NT2/D1 (cell line): ENCODE data around the gene MYBL2.

Source experiments
- DNase-seq: peaks from one replicate; pipeline ENCODE4 v3.0.0-alpha.2; 2011; ENCODE audit warnings: low read depth, low spot score
- H3K27me3 ChIP-seq: 2 replicates; pipeline ENCODE4 v1.6.0; 2011; ENCODE audit warnings: mild to moderate bottlenecking; ENCODE audit not compliant: insufficient read length, insufficient read depth
- H3K36me3 ChIP-seq: 2 replicates; pipeline ENCODE4 v1.6.1; 2011; ENCODE audit warnings: mild to moderate bottlenecking, low read length, mixed read lengths; ENCODE audit not compliant: insufficient read depth, insufficient read length
- H3K4me1 ChIP-seq: 2 replicates; pipeline ENCODE4 v1.5.1; 2011; ENCODE audit not compliant: insufficient read depth, insufficient read length
- H3K4me3 ChIP-seq: 2 replicates; pipeline ENCODE4 v1.5.1; 2011; ENCODE audit warnings: low read depth; ENCODE audit not compliant: insufficient read length
- H3K9ac ChIP-seq: 2 replicates; pipeline ENCODE4 v1.6.0; 2011; ENCODE audit warnings: low read depth; ENCODE audit not compliant: insufficient read length
- H3K9me3 ChIP-seq: 2 replicates; pipeline ENCODE4 v1.5.1; 2011; ENCODE audit warnings: mild to moderate bottlenecking, low read length; ENCODE audit not compliant: insufficient read depth
- SUZ12 ChIP-seq: IDR thresholded peaks from 2 replicates; pipeline ENCODE4 v1.6.1; 2011; ENCODE audit not compliant: insufficient read length, insufficient read depth; ENCODE audit errors: extremely low read depth
- YY1 ChIP-seq: IDR thresholded peaks from 2 replicates; pipeline ENCODE4 v1.6.1; 2011; ENCODE audit not compliant: insufficient read length, insufficient read depth
- ZNF274 ChIP-seq: IDR thresholded peaks from 2 replicates; pipeline ENCODE4 v1.6.1; 2011; ENCODE audit warnings: mild to moderate bottlenecking, low read depth, low read length

The MYBL2 gene

GRCh38 chr20:43748274-43748673 lies 81.4 kb downstream of the MYBL2 start:
- Histone ChIP-seq H3K36me3 (no peaks in the 10 kb centered on the region), H3K9me3 (no peaks in the 10 kb centered on the region), H3K27me3 (peaks cover 4% of the 10 kb centered on the region), H3K9ac (no peak overlapping the region), H3K4me1 (peaks cover 19% of the 10 kb centered on the region), H3K4me3 (no peak overlapping the region)
- no peak for TF ChIP-seq ZNF274
- TF ChIP-seq YY1, result no peak
- TF ChIP-seq SUZ12, result no peak
- no peak for DNase-seq

GRCh38 chr20:43749734-43750294 lies 82.9 kb downstream of the MYBL2 start:
- DNase-seq, result peak; percentile 57
- no peaks in the 10 kb centered on the region for H3K9me3 ChIP-seq
- no peaks in the 10 kb centered on the region for H3K36me3 ChIP-seq
- H3K4me1 ChIP-seq, result peaks cover 14% of the 10 kb centered on the region
- H3K27me3 ChIP-seq, result peaks cover 4% of the 10 kb centered on the region
- peak overlapping the region; percentile 28 for H3K9ac ChIP-seq
- TF ChIP-seq ZNF274, result no peak
- no peak for TF ChIP-seq SUZ12
- TF ChIP-seq YY1, result no peak
- no peak overlapping the region for H3K4me3 ChIP-seq

- peaks cover 4% of the 10 kb centered on the region for H3K27me3 ChIP-seq
- peaks cover 8% of the 10 kb centered on the region for H3K4me1 ChIP-seq
- H3K9me3 ChIP-seq, result no peaks in the 10 kb centered on the region
- H3K9ac ChIP-seq, result no peak overlapping the region
- H3K4me3 ChIP-seq, result no peak overlapping the region
- H3K36me3 ChIP-seq, result no peaks in the 10 kb centered on the region
- TF ChIP-seq YY1, result no peak
- no peak for TF ChIP-seq ZNF274
- no peak for TF ChIP-seq SUZ12
- DNase-seq, result no peak
Observed at GRCh38 chr20:43750774-43751166, 83.9 kb downstream of the MYBL2 start.

GRCh38 chr20:43751167-43752050 lies 84.5 kb downstream of the MYBL2 start:
- H3K36me3 ChIP-seq, result no peaks in the 10 kb centered on the region
- no peak for TF ChIP-seq SUZ12
- TF ChIP-seq ZNF274, result no peak
- no peak for TF ChIP-seq YY1
- H3K4me3 ChIP-seq, result no peak overlapping the region
- peaks cover 4% of the 10 kb centered on the region for H3K27me3 ChIP-seq
- H3K9ac ChIP-seq, result no peak overlapping the region
- H3K4me1 ChIP-seq, result peaks cover 3% of the 10 kb centered on the region
- DNase-seq, result no peak
- no peaks in the 10 kb centered on the region for H3K9me3 ChIP-seq

GRCh38 chr20:43752051-43752360 lies 85.1 kb downstream of the MYBL2 start:
- TF ChIP-seq YY1 (no peak), SUZ12 (no peak), ZNF274 (no peak)
- Histone ChIP-seq H3K4me3 (no peak overlapping the region), H3K4me1 (peaks cover under 1% of the 10 kb centered on the region), H3K9me3 (no peaks in the 10 kb centered on the region), H3K9ac (no peak overlapping the region), H3K27me3 (peaks cover 4% of the 10 kb centered on the region), H3K36me3 (no peaks in the 10 kb centered on the region)
- no peak for DNase-seq

GRCh38 chr20:43752561-43753301 lies 85.8 kb downstream of the MYBL2 start:
- H3K9ac ChIP-seq, result no peak overlapping the region
- H3K4me1 ChIP-seq, result no peaks in the 10 kb centered on the region

GRCh38 chr20:43755390-43755789 lies 88.5 kb downstream of the MYBL2 start:
- no peak overlapping the region for H3K9ac ChIP-seq
- TF ChIP-seq SUZ12 (no peak), YY1 (no peak), ZNF274 (no peak)
- H3K4me1 ChIP-seq, result no peaks in the 10 kb centered on the region
- no peaks in the 10 kb centered on the region for H3K27me3 ChIP-seq
- H3K36me3 ChIP-seq, result no peaks in the 10 kb centered on the region
- DNase-seq, result no peak
- no peaks in the 10 kb centered on the region for H3K9me3 ChIP-seq
- H3K4me3 ChIP-seq, result no peak overlapping the region

More at GRCh38 chr20:43752561-43753301, 85.8 kb downstream of the MYBL2 start:
- no peaks in the 10 kb centered on the region for H3K36me3 ChIP-seq
- H3K4me3 ChIP-seq, result no peak overlapping the region
- H3K9me3 ChIP-seq, result no peaks in the 10 kb centered on the region
- TF ChIP-seq ZNF274, result no peak
- TF ChIP-seq SUZ12, result no peak
- no peak for DNase-seq
- peaks cover 4% of the 10 kb centered on the region for H3K27me3 ChIP-seq
